Astrocyte of the spinal cord (primary cell): ENCODE results near the gene RANBP3.

ENCODE experiments used
- DNase-seq: peaks from one replicate; pipeline ENCODE4 v3.0.0; 2011; ENCODE audit warnings: low read depth, low spot score
- H3K4me3 ChIP-seq: 2 replicates; pipeline ENCODE4 v1.5.1; 2011; ENCODE audit warnings: low read depth, mild to moderate bottlenecking, low read length, moderate library complexity
- CTCF ChIP-seq: IDR thresholded peaks from 2 replicates; pipeline ENCODE4 v1.5.1; 2012; ENCODE audit warnings: low read depth, mild to moderate bottlenecking, low read length, inconsistent platforms
- in situ Hi-C: cut with HindIII; loops from 2 replicates; pipeline ENCODE4 v1.10.0; 2017; ENCODE audit warnings: low sequenced_read_pairs

The RANBP3 gene

GRCh38 chr19:5934774-5935472, 43.0 kb downstream of the RANBP3 start:
- TF ChIP-seq CTCF, result no peak
- DNase-seq, result peak; percentile 50
- in situ Hi-C loops, result no loop called here
- H3K4me3 ChIP-seq, result no peak overlapping the region

GRCh38 chr19:5934069-5934401, 43.9 kb downstream of the RANBP3 start:
- no peak overlapping the region for H3K4me3 ChIP-seq
- TF ChIP-seq CTCF, result no peak
- in situ Hi-C loops, result no loop called here

GRCh38 chr19:5933391-5934068, 44.4 kb downstream of the RANBP3 start:
- no peak for TF ChIP-seq CTCF
- in situ Hi-C loops, result no loop called here
- DNase-seq, result no peak
- no peak overlapping the region for H3K4me3 ChIP-seq

More at GRCh38 chr19:5934069-5934401, 43.9 kb downstream of the RANBP3 start:
- no peak for DNase-seq

GRCh38 chr19:5932609-5933262, 45.2 kb downstream of the RANBP3 start:
- DNase-seq, result no peak
- in situ Hi-C loops, result no loop called here
- H3K4me3 ChIP-seq, result no peak overlapping the region
- no peak for TF ChIP-seq CTCF

- no peak for DNase-seq
- in situ Hi-C loops, result no loop called here
- TF ChIP-seq CTCF, result no peak
- no peak overlapping the region for H3K4me3 ChIP-seq
These were observed 45.8 kb downstream of the RANBP3 start for GRCh38 chr19:5932146-5932545.

- TF ChIP-seq CTCF, result no peak
- DNase-seq, result no peak
- H3K4me3 ChIP-seq, result no peak overlapping the region
- in situ Hi-C loops, result no loop called here
These were observed 46.7 kb downstream of the RANBP3 start for GRCh38 chr19:5931251-5931650.
